ENCODE measurements around the gene SOX5.

GRCh38 chr12:23857178-23857577 is 92.3 kb downstream of the SOX5 start:
- TF ChIP-seq, protein P1, sequence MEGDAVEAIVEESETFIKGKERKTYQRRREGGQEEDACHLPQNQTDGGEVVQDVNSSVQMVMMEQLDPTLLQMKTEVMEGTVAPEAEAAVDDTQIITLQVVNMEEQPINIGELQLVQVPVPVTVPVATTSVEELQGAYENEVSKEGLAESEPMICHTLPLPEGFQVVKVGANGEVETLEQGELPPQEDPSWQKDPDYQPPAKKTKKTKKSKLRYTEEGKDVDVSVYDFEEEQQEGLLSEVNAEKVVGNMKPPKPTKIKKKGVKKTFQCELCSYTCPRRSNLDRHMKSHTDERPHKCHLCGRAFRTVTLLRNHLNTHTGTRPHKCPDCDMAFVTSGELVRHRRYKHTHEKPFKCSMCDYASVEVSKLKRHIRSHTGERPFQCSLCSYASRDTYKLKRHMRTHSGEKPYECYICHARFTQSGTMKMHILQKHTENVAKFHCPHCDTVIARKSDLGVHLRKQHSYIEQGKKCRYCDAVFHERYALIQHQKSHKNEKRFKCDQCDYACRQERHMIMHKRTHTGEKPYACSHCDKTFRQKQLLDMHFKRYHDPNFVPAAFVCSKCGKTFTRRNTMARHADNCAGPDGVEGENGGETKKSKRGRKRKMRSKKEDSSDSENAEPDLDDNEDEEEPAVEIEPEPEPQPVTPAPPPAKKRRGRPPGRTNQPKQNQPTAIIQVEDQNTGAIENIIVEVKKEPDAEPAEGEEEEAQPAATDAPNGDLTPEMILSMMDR (IDR thresholded peaks at IDR 0.05): no peak
- TF ChIP-seq POLR2A (IDR thresholded peaks at IDR 0.05): no peak

Data from esophagus squamous epithelium (tissue), 4 donors.